ENCODE data around the gene ADRA2B. TPM values are rescaled to one million over a fixed set of nuclear protein-coding genes. Genes with fewer than 3 reads are reported as not detected.

The ADRA2B gene
- total and polyA plus RNA-seq, 2 donors (not counting 3 experiments of a cell fraction or from before 2014, with no cell fraction given) = not detected

GRCh38 chr2:96075199-96075771, 41.1 kb downstream of the ADRA2B start:
- Histone ChIP-seq H3K9me3 (replicated peaks; ENCODE audit: control insufficient read depth, insufficient read depth, low read length) (no peaks in the 10 kb centered on the region), H3K27me3 (ENCODE audit: control insufficient read depth in 2 of 2, insufficient read depth in 2 of 2, low read length in 2 of 2) (peaks cover 9 to 14% of the 10 kb centered on the region in 2 experiments), H3K4me3 (replicated peaks in 1 of 3; ENCODE audit: insufficient read depth in 1 of 3, low read depth in 1 of 3, low read length in 3 of 3) (no peak overlapping the region), H2AFZ (ENCODE audit: low read depth, low read length) (no peak overlapping the region), H3K36me3 (ENCODE audit: control insufficient read depth in 2 of 2, extremely low read depth in 1 of 2, insufficient read depth in 2 of 2, low read length in 2 of 2) (no peaks in the 10 kb centered on the region), H3K4me1 (ENCODE audit: control insufficient read depth, extremely low read depth, insufficient read depth, low read length) (no peaks in the 10 kb centered on the region), H4K20me1 (replicated peaks; ENCODE audit: control insufficient read depth, extremely low read depth, insufficient read depth, low read length) (no peaks in the 10 kb centered on the region), H3K9me1 (replicated peaks; ENCODE audit: control insufficient read depth, extremely low read depth, insufficient read depth, low read length) (no peaks in the 10 kb centered on the region), H3K79me2 (ENCODE audit: control insufficient read depth, insufficient read depth, low read length) (no peaks in the 10 kb centered on the region), H3K4me2 (ENCODE audit: insufficient read depth, low read length) (no peak overlapping the region), H3K9ac (replicated peaks; ENCODE audit: extremely low read depth, insufficient read depth, low read length) (no peak overlapping the region), H3K27ac (ENCODE audit: insufficient read depth, low read depth, low read length) (no peak overlapping the region)
- FAIRE-seq (no peak), DNase-seq (ENCODE audit: low read depth, low spot score) (no peak)
- POLR2A ChIA-PET = no interaction called here
- BruUV-seq (replicated peaks) = no TSS peak
- intact Hi-C loops (cut with micrococcal nuclease) (no loop called here), dilution Hi-C loops (cut with MboI; ENCODE audit: extremely low pct_ligation_motif_present, low sequenced_read_pairs) (no loop called here)
- TF ChIP-seq MYC (IDR thresholded peaks at IDR 0.05; ENCODE audit: low read depth, low read length) (no peak), POLR2AphosphoS5 (IDR thresholded peaks at IDR 0.05; ENCODE audit: insufficient read depth, low read depth, low read length) (no peak)
- CTCF ChIA-PET = interaction anchor here (0.7 to 1.5 kb wide), 3 partner anchors 41 to 99 kb away, joined by 3 to 10 read pairs (median 4); partner anchors contain the start of gene ADRA2B

GRCh38 chr2:96074156-96074555, 42.2 kb downstream of the ADRA2B start:
- ChIA-PET POLR2A (no interaction called here), CTCF (interaction anchor here (1.5 kb wide), 1 partner anchor 42 kb away, joined by 10 read pairs; the partner anchor contains the start of gene ADRA2B)
- BruUV-seq (replicated peaks) = no TSS peak
- H3K36me3 ChIP-seq (ENCODE audit: control insufficient read depth in 2 of 2, extremely low read depth in 1 of 2, insufficient read depth in 2 of 2, low read length in 2 of 2) = no peaks in the 10 kb centered on the region
- H3K9me1 ChIP-seq (replicated peaks; ENCODE audit: control insufficient read depth, extremely low read depth, insufficient read depth, low read length) = no peaks in the 10 kb centered on the region
- H3K4me1 ChIP-seq (ENCODE audit: control insufficient read depth, extremely low read depth, insufficient read depth, low read length) = no peaks in the 10 kb centered on the region
- H3K9ac ChIP-seq (replicated peaks; ENCODE audit: extremely low read depth, insufficient read depth, low read length) = no peak overlapping the region
- FAIRE-seq = no peak
- no peak for DNase-seq (ENCODE audit: low read depth, low spot score)
- H3K4me3 ChIP-seq (replicated peaks in 1 of 3; ENCODE audit: insufficient read depth in 1 of 3, low read depth in 1 of 3, low read length in 3 of 3) = no peak overlapping the region
- H3K4me2 ChIP-seq (ENCODE audit: insufficient read depth, low read length) = no peak overlapping the region
- no peaks in the 10 kb centered on the region for H3K79me2 ChIP-seq (ENCODE audit: control insufficient read depth, insufficient read depth, low read length)
- no peaks in the 10 kb centered on the region for H4K20me1 ChIP-seq (replicated peaks; ENCODE audit: control insufficient read depth, extremely low read depth, insufficient read depth, low read length)
- no peak overlapping the region for H3K27ac ChIP-seq (ENCODE audit: insufficient read depth, low read depth, low read length)
- intact Hi-C loops (cut with micrococcal nuclease) = no loop called here
- H2AFZ ChIP-seq (ENCODE audit: low read depth, low read length) = no peak overlapping the region
- H3K9me3 ChIP-seq (replicated peaks; ENCODE audit: control insufficient read depth, insufficient read depth, low read length) = no peaks in the 10 kb centered on the region
- TF ChIP-seq MAX (IDR thresholded peaks at IDR 0.05; ENCODE audit: insufficient read depth, insufficient read length) (no peak), FOS (IDR thresholded peaks at IDR 0.05; ENCODE audit: borderline replicate concordance, insufficient read depth, low read length) (no peak), POLR2A (IDR thresholded peaks at IDR 0.05; ENCODE audit: low read depth, low read length) (no peak), MYC (IDR thresholded peaks at IDR 0.05; ENCODE audit: low read depth, low read length) (no peak), POLR2AphosphoS5 (IDR thresholded peaks at IDR 0.05; ENCODE audit: insufficient read depth, low read depth, low read length) (no peak), CTCF (IDR thresholded peaks at IDR 0.05; ENCODE audit: extremely low read depth in 1 of 2, insufficient read depth in 1 of 2, low read depth in 1 of 2, low read length in 2 of 2) (no peak), EZH2 (IDR thresholded peaks at IDR 0.05; ENCODE audit: borderline replicate concordance, low read depth, low read length, severe bottlenecking) (no peak), JUN (IDR thresholded peaks at IDR 0.05; ENCODE audit: borderline replicate concordance, insufficient read depth, insufficient read length, low read depth) (no peak), GATA2 (IDR thresholded peaks at IDR 0.05; ENCODE audit: insufficient read depth, insufficient read length, low read depth, low read length) (no peak)
- H3K27me3 ChIP-seq (ENCODE audit: control insufficient read depth in 2 of 2, insufficient read depth in 2 of 2, low read length in 2 of 2) = peaks cover 4 to 12% of the 10 kb centered on the region in 2 experiments
- dilution Hi-C loops (cut with MboI; ENCODE audit: extremely low pct_ligation_motif_present, low sequenced_read_pairs) = no loop called here

Data from endothelial cell of umbilical vein (primary cell).